DND-41 (cell line): ENCODE measurements around the gene SRRM2.

Source experiments
- EZH2 ChIP-seq: IDR thresholded peaks from 3 replicates; pipeline ENCODE4 v1.6.1; 2012; ENCODE audit warnings: borderline replicate concordance, low read depth, mild to moderate bottlenecking, moderate library complexity, low read length, inconsistent platforms; ENCODE audit not compliant: severe bottlenecking
- TF ChIP-seq, protein P1 (sequence below): IDR thresholded peaks from 2 replicates; pipeline ENCODE4 v1.5.1; 2012; ENCODE audit warnings: borderline replicate concordance, low read length, moderate library complexity, mild to moderate bottlenecking; ENCODE audit not compliant: poor library complexity, severe bottlenecking; ENCODE audit errors: extremely low read depth

DNA sequence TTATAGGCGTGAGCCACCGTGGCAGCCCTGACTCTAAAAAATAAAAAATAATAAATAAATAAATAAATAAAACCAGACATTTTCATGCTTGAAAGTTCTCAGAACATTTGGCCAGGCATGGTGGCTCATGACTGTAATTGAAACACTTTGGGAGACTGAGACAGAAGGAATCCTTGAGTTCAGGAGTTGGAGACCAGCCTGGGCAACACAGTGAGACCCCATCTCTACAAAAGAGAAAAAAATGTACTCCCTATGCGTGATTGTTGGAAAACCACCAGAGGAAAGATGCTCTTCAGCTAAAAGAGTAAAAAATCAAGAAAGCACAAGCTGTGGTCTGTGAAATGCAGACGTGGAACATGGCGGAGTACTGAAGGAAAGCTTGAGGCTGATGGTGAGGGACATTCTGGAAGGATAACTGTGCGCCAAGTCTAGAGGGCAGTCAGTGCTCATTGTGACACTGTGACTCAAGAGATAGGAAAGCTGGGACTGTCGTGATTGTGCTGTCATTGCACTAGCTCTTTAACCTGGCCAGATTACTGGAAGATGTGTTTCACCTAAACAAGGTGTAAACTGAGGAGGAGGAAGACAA is 28.3 kb upstream of the SRRM2 start:
- TF ChIP-seq, protein P1, sequence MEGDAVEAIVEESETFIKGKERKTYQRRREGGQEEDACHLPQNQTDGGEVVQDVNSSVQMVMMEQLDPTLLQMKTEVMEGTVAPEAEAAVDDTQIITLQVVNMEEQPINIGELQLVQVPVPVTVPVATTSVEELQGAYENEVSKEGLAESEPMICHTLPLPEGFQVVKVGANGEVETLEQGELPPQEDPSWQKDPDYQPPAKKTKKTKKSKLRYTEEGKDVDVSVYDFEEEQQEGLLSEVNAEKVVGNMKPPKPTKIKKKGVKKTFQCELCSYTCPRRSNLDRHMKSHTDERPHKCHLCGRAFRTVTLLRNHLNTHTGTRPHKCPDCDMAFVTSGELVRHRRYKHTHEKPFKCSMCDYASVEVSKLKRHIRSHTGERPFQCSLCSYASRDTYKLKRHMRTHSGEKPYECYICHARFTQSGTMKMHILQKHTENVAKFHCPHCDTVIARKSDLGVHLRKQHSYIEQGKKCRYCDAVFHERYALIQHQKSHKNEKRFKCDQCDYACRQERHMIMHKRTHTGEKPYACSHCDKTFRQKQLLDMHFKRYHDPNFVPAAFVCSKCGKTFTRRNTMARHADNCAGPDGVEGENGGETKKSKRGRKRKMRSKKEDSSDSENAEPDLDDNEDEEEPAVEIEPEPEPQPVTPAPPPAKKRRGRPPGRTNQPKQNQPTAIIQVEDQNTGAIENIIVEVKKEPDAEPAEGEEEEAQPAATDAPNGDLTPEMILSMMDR: no peak
- TF ChIP-seq EZH2: no peak
